Occipital lobe (tissue), 2 donors: Measurements from ENCODE around the gene C5. TPM values are rescaled to one million over a fixed set of nuclear protein-coding genes. Genes with fewer than 3 reads are reported as not detected.
"Not testable (repeated sequence)": the region's sequence is repeated elsewhere in the genome, so short reads cannot be mapped to it uniquely, and the experiment has no call there.

Experiments
- DNase-seq: peaks from one replicate; lab custom pipeline; 2025; lab: John Stamatoyannopoulos, UW
- total RNA-seq: library from RNA; depleted of rRNA; stranded (reverse); fragments of >200 nt; gene quantifications from one replicate; pipeline ENCODE4 v1.2.3, GENCODE V29; 2014

Gene C5
- total RNA-seq, 1 donor from 2014 or later: 8.0 TPM

DNA sequence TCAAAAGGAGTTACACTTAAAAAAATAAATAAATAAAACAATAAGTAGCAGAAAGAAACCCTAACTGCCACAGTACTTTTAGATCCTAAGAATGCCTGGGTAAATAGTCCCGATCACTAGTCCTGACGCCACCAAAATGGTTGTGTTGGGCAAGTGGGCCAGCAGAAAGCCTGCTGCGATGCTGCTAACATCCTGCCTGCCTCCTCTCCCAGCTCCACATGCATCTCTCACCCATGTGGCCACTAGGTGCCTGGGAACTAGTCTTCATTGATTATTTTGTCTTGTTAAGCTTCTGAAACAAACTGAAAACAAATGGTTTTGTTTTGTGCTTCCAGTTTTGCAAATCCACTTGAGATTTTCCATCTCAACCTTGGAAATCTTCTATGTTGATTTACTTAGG is 69.1 kb downstream of the C5 start:
- no peak for DNase-seq

DNA sequence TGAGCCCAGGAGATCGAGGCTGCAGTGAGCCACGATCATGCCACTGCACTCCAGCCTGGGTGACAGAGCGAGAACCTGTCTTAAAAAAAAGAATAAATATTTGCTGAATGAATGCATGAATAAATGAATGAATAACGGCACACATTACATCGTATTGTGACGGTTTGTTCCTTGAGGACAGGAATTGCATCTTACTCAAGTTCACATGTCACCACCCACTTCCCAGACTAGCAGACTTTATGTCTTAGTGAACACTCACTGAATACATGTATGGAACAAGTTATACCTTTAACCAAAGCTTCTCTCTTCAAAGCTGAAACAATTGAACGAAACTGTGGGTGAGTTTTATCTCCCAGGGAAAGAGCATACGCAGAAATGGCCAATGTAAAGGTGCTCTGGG is 70.3 kb downstream of the C5 start:
- DNase-seq: no peak

DNA sequence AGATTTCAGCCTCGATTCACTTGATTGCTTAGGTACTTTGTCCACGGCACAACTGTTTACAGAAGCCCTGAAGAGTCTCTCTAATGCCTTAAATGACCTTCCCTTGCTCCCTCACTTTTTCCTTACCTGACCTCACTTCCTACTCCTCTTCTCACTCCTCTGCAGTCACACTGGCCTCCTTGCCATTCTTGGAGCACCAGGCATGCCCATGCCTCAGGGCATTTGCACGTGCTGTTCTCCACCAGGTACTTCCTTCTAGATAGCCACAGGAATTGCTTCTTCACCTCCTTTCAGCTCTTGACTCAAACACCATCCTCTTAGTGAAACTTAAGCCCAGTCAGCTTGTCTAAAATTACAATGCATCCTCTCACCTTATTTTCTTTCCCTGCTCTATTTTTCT is 71.1 kb downstream of the C5 start:
- DNase-seq: no peak

DNA sequence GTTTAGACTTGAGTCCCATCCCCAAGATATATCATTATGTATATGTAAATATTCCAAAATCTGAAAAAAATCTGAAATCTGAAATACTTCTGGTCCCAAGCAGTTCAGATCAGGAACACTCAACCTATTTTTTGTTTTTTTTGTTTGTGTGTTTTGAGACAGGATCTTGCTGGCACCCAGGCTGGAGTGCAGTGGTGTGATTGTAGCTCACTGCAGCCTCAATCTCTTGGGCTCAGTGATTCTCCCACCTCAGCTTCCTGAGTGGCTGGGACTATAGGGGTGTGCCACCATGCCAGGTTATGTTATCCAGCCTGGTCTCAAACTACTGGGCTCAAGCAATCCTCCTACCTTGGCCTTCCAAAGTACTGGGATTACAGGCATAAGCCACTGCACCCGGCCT is 72.8 kb downstream of the C5 start:
- DNase-seq: no peak

DNA sequence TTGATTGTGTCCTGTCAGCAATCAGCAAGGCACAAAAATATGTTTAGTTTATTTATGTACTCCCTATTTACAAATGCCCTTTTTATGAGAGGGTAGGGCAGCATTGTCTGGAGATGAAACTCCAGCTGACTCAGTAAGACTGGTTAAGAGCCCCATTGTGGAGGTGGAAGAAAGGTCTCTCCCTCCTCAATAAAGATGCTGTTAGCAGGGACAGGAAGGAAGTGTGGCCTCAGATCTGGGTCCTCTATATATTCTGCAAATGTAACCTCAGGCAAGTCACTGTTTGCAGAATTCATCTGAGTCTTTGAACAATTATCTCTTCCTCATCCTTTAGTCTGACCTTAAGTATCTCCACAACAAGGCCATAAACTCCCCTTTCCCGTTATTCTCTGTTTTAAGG is 75.2 kb downstream of the C5 start:
- DNase-seq: no peak

DNA sequence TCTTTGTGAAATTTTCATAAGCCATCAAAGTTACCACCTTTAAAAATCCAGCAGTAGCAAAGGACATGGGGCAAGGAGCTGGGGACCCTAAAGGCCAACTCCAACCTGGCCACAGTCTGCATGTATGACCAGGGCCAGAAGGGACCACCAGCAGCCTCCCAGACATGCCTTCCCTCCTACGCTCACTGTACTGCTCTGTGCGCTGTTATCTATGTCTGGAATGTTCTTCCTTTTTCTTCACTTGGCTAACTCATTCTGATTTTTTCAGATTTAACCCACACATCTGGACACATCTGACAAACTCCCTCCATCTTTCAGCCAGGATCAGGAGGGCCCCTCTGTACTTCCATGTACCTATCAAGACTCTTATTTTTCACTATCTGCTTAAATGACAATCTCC is 75.9 kb downstream of the C5 start:
- DNase-seq: no peak

DNA sequence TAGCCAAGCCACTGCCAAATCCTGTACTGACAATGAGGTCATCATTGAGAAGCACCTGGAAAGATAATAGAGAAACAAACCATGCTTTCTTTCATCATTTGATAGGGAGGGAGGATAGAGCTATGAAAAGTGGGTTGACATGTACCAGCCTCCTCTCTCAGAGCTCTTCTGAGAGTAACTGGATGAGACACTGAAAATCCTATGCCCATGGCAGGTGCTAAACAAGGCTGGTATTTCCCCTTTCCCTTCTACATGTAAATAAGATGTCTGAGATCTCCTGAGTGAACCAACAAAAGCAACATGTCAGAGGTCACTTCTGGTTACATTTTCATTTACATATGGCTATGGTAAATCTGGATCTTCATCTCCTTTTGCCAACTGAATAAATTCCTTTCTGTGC is 78.1 kb downstream of the C5 start:
- no peak for DNase-seq

DNA sequence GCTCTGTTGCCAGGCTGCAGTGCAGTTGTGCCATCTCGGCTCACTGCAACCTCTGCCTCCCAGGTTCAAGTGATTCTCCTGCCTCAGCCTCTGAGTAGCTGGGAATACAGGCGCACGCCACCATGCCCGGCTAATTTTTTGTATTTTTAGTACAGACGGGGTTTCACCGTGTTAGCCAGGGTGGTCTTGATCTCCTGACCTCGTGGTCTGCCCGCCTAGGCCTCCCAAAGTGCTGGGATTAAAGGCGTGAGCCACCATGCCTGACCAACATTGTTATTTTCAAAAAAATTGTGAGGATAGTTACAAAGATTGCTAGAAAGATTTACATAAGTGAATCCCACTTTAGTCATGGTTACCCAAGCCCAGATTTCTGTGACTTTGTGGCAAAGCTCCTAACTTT is 78.6 kb downstream of the C5 start:
- DNase-seq: not testable (repeated sequence)

DNA sequence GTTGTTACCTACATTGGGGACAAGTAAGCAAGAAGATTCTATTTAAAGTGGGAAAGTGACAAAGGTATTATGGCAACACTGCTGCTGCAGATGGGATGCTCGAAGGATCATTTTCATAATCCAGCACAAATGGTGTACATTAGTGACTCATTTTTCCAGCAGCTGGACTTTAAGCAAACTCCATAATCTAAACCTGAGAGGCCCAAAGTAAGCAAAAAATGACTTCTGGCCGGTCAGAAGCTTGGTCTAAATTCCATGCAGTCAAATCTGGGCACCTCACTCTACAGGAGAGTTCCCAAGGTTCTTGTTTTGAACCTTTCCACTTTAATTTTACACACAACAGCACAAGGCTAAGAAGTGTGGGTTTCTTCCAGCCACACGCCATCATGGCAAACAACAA is 79.8 kb downstream of the C5 start:
- no peak for DNase-seq

DNA sequence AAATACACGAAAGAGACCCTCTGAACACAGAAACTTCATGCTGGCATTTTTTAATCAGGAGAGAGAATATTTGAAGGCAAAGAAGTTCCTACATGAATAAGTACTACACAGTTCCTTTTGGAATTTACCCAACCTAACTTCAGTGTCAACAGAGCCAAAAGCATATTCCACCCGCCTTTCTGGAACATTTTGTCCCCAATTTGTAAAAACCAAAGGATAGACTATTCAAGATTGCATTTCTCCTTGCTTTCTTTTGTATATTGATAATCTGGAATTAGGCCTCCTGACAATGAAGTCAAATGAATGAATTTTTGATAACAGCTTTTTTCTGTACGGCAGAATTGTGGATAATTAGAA is 84.1 kb downstream of the C5 start:
- no peak for DNase-seq

DNA sequence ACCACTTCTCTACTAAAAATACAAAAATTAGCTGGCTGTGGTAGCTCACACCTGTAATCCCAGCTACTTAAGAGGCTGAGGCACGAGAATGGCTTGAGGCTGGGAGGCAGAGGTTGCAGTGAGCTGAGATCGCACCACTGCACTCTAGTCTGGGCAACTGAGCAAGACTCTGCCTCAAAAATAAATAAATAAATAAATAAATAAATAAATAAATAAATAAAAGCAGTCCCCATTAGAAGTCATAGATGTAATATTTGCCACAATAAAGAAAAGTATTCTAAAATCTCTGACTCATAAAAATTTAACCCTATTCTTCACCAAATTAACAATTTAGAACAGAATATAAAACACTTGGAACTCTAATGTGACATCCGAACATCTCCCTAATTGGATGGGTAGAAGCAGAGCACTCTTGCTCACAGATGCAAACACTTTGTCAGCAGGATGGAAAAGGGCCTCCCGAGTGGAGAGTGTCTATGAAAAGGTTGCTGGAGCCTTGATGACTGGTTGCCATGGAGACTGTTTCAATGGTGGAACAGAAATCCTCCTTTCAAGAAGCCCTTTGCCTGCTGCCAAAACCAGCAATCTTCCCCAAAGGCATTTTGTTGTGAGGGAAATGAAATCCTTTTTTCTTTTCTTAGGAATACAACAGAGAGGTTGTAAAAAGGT is 84.6 kb downstream of the C5 start:
- peak; percentile 23 for DNase-seq

DNA sequence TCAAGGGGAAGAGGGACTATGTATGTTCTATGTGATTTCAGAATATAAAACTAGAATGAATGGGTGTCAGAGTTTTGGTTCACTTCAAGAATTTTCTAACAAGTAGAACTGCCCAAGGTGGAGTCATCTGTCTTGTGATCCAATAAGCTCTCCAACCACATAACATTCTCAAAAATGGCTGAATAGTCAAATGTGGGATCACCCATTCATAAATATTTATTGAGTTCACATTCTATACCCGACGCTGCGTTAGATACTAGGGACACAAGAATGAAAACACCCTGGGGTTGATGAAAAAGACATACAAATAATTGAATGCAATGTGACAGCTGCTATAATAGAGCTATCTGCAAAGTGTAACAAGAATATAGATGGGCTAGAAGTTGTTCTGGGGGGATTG is 88.1 kb downstream of the C5 start:
- no peak for DNase-seq

DNA sequence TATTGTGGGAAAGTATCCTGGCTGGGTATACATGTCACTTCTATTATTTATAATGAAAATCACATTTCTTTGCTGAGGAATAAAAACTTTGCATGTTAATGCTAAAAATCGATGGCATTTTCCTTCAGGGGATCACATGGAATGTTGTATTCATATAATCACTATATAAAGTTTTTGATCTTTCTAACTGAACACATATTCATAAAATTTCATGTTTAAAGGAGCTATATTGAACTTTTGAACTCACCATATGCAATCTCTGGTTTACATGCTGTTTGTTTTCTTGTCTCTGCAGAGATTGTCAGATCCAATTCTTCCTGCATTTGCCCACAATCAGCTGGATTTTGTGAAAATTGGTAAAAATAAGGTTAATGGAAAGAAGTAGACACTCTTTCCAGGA is 90.1 kb downstream of the C5 start:
- no peak for DNase-seq

DNA sequence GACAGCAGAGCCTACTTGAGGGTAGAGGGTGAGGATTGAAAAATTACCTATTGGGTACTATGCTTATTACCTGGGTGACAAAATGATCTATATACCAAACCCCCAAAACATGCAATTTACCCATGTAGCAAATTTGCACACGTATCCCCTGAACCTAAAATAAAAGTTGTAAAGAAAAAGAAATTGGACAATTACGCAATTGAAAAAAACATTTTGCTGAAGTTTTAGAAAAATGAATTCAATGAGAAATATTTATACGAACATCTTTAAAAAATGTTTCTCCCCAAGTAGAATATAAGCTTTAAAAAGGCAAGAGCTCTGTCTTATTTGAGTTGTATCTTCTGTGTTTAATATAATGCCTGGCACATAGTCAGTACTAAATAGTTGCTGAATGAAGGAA is 93.2 kb downstream of the C5 start:
- no peak for DNase-seq

DNA sequence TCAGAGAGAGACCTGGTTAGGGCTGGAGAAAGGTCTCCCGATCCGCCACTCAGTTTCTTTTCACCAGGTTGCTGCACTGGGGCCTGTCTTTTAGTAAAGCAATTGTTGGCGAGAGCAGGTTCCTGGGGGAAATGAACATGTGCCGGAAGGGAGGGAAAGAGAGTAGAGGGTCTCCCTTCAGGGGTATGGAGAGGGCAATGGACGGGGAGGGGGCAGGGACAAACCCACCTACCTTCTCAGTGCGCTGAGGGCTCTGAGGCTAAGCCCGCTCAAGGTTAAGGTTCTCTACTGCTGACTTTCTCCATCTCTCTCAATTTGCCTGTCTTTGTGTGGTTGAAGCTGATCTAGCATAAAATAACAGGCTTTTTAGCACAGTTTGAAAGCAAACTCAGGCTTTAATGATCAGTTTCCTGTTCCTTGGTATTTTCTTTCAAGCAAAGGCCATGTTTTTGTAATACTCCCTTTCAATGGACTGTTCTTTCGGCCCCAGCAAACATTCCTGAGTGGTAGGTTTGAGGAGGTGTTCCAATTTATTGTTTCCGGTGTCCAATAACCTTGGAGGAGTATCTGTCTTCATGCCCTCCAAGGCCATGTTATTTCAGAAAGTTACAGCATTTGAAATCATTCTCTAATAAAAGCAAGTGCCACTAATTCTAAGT is 98.0 kb downstream of the C5 start:
- DNase-seq: no peak

DNA sequence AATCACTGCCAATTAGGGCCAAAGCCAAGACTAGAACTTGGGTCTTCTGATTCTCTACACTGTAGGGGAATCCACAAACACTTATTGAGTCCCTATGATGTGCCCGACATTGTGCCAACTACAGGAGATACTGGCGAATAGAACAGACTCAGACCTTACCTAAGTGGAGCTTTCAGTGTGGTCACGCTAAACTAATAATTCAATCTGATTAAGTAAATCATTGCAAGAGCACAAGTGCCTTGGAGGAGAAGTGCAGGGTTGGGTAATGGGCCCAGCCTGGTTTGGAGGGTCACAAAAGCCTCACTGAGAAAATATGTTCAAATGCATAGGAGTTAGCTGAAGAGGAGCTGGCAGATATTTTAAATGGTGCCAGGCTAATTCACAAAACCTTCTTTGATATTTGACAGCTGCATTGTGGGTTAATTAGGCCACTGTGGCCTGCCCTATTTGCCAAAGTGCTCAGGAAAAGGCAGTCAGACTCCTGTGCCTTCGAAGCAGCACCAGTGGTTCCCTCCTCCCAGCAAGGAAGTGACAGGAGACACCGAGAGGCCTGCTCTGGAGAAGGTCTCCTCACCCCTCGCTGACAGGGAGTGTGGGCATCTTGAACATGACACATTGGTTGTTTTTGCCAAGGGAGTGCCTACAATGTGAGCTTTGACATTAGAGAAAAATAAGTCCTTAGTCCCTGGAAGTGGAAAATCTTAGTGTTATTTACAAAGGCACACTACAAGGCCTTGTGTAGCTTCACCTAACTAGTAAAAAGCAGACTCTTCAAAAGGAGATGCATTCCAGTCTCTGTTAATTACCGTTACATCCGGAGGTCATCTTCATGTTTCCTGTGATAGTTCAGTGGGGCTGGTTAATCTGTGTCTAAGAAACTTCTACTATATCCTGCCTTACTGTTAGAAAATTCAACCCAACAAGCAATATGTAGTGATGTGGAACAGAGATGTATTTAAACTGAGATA is 99.4 kb downstream of the C5 start:
- DNase-seq: no peak

DNA sequence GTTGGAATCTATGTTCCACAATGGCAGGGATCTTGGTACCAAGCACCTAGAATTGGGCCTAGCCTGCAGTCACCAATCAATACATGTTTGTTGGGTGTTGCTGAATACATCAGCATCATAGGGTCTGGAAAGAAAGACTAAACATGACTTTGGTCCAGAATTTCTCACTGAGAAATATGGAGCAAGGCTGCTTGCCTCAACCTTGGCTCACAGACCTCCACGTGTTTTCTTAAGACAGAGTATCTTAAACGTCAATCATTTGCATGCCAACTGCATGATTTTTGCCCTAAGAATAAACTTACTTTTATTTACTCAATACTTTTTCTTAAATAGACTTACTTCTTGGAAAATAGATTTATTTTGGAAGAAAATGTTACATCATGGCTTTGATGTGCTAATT is 100.8 kb downstream of the C5 start:
- DNase-seq: no peak

DNA sequence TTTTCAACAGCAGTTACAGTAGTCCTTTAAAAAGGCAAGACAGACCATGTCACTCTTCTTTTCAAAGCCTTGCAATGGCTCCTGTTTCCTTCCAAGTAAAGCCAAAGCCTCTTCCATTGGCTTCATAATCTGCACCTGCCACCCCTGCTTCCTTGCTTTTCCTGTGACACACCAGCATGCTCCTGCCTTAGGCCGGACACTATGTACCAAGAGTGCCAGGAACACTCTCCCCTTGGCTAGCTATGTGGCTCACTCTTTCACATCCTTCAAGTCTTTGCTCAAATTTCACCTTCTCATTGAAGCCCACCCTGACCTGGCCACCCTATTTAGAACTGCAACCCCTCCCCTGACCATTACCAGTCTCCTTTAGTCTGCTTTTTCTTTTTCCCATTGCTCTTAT is 101.3 kb downstream of the C5 start:
- DNase-seq: no peak

DNA sequence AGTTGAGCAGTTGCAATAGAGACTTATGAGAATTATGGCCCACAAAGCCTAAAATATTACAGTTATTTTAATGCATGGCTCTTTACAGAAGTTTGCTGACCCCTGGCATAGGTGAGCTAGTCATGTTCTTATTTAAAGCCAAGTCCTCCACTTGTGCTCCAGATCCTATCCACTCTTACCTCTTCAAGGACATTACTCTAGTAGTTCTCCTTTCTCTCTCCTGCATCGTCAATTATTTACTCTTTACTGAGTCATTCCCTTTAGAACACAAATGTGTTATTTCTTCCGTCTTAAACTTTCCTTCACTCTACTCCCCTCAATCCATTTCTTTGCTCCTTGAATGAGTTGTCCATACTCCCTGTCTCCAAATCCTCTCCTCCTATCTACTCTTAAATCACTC is 102.9 kb downstream of the C5 start:
- DNase-seq: no peak

DNA sequence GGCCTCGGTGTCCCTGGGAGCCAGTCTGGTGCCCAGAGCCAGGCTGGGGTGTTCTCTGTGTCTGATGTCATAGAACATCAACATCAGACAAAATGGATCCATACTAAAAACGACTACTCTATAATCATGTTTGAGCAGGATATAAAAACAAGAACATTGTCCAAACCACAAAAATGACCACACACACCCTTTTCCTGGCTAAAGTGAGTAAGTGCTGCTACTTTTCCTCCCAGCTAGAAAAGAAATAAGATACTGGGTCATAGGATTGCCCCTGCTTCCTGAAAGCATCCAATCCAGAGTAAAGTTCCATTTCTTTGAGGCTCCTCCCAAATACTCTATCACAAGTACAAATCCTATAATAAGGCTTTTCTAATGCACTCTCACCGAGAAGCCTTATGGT is 103.8 kb downstream of the C5 start:
- no peak for DNase-seq

DNA sequence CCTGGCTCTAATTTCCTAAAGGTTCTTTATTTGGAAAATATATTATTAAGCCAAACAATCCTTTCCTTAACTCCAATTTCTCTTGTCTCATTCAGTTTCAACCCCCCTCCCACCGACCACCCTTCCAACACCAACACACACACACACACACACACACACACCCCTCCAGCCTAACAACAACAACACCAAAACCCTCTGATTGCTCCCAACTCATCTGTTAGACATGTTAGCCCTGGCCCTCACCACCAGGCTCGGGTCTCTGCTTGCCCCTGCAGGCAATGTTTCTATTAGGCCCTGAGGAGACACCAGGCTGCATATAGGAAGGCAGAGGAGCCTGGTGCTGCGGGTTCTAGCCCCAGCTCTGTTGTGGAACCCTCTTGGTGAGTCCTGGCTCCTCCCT is 105.1 kb downstream of the C5 start:
- no peak for DNase-seq

DNA sequence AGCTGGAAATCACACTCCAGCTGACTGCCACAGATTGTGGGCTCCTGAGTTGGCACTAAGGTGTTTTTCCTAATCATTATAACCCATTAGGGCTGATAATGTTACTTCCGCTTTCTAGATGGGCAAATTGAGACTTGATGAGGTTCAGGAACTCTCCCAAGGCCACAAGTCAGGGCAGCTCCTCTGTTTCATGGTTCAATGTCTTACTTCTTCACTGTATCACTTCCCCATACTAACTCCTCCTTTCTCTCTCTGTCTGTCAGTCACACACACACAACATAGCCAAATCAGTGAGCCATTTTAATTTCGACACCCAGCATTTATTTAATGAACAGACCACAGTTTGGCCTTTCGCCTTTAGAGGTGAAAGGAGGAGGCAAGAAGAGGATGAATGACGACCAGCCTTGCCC is 105.6 kb downstream of the C5 start:
- DNase-seq: no peak
